ENCODE results near the gene FOXM1. TPM values are rescaled to one million over a fixed set of nuclear protein-coding genes. Genes with fewer than 3 reads are reported as not detected.

Gene FOXM1
- total RNA-seq, 1 donor from 2014 or later: 8.1 TPM

GRCh38 chr12:2834581-2835491, 42.1 kb downstream of the FOXM1 start, which contains the start of gene NRIP2:
NRIP2 (minus strand) TSS chr12:2835035; CDS start chr12:2834983, 52 bp downstream.
- DNase-seq (ENCODE audit: extremely low spot score in 2 of 2): peak in 1 of 2 donors; percentile 83
- H3K4me1 ChIP-seq: peaks cover 21% of the 10 kb centered on the region
- no peaks in the 10 kb centered on the region for H3K27me3 ChIP-seq
- H3K27ac ChIP-seq: peak within 1 kb of the TSS; percentile 36
- H3K36me3 ChIP-seq: peaks cover 0 to 3% of the 10 kb centered on the region in 2 donors
- intact Hi-C loops (cut with DNase I): no loop called here
- H3K4me3 ChIP-seq: peak within 1 kb of the TSS; percentile 31 to 34
- TF ChIP-seq CTCF (IDR thresholded peaks at IDR 0.05) (no peak), POLR2AphosphoS5 (IDR thresholded peaks at IDR 0.05; ENCODE audit: insufficient read depth in 1 of 2, low read depth in 1 of 2) (no peak), POLR2A (IDR thresholded peaks at IDR 0.05) (no peak)
- H3K9me3 ChIP-seq: no peaks in the 10 kb centered on the region

DNA sequence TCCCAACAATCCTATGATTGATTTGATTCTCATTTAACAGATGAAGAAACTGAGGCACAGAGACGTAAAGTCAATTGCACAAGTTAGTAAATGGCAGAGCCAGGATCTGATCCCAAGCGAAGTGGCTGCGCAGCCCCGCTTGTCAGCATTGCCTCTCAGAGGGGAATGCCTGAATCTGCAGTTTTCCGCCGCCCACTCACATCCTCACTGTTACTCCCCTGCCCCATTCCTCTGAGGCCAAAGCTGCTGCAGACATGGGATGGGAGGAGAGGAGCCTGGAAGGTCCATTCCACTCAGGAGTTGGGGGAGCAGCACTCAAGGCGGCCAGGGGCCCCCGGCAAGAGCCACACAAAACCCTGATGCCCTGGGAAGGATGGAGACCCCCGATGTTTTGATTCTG, 43.2 kb downstream of the FOXM1 start:
- Histone ChIP-seq H3K9me3 (no peaks in the 10 kb centered on the region), H3K4me3 (peak overlapping the region; percentile 31 to 34), H3K36me3 (peaks cover 0 to 12% of the 10 kb centered on the region in 2 donors), H3K27me3 (no peaks in the 10 kb centered on the region), H3K27ac (peak overlapping the region; percentile 7), H3K4me1 (peaks cover 21% of the 10 kb centered on the region)
- DNase-seq (ENCODE audit: extremely low spot score in 2 of 2): no peak
- TF ChIP-seq POLR2A (IDR thresholded peaks at IDR 0.05): no peak
- no peak for TF ChIP-seq POLR2AphosphoS5 (IDR thresholded peaks at IDR 0.05; ENCODE audit: insufficient read depth in 1 of 2, low read depth in 1 of 2)
- no peak for TF ChIP-seq CTCF (IDR thresholded peaks at IDR 0.05)
- intact Hi-C loops (cut with DNase I): no loop called here

GRCh38 chr12:2833327-2833726, 43.6 kb downstream of the FOXM1 start:
- Histone ChIP-seq H3K27ac (peak overlapping the region; percentile 7), H3K4me1 (peaks cover 21% of the 10 kb centered on the region), H3K4me3 (peak overlapping the region in 1 of 2 donors; percentile 31), H3K9me3 (no peaks in the 10 kb centered on the region), H3K27me3 (no peaks in the 10 kb centered on the region), H3K36me3 (peaks cover 0 to 16% of the 10 kb centered on the region in 2 donors)
- no peak for DNase-seq (ENCODE audit: extremely low spot score in 2 of 2)
- intact Hi-C loops (cut with DNase I): no loop called here
- TF ChIP-seq CTCF (IDR thresholded peaks at IDR 0.05) (no peak), POLR2A (IDR thresholded peaks at IDR 0.05) (no peak), POLR2AphosphoS5 (IDR thresholded peaks at IDR 0.05; ENCODE audit: insufficient read depth in 1 of 2, low read depth in 1 of 2) (no peak)

GRCh38 chr12:2832550-2833127, 44.3 kb downstream of the FOXM1 start:
- no peak for DNase-seq (ENCODE audit: extremely low spot score in 2 of 2)
- Histone ChIP-seq H3K9me3 (no peaks in the 10 kb centered on the region), H3K27ac (no peak overlapping the region)

More at GRCh38 chr12:2832550-2833127, 44.3 kb downstream of the FOXM1 start:
- TF ChIP-seq CTCF (IDR thresholded peaks at IDR 0.05): no peak
- no peak for TF ChIP-seq POLR2A (IDR thresholded peaks at IDR 0.05)
- TF ChIP-seq POLR2AphosphoS5 (IDR thresholded peaks at IDR 0.05; ENCODE audit: insufficient read depth in 1 of 2, low read depth in 1 of 2): no peak
- Histone ChIP-seq H3K4me3 (no peak overlapping the region), H3K36me3 (peaks cover 0 to 23% of the 10 kb centered on the region in 2 donors), H3K4me1 (peaks cover 21% of the 10 kb centered on the region), H3K27me3 (no peaks in the 10 kb centered on the region)
- intact Hi-C loops (cut with DNase I): no loop called here
